Endodermal cell (in vitro differentiated cells): Measurements from ENCODE around the gene LANCL2. TPM values are rescaled to one million over a fixed set of nuclear protein-coding genes. Genes with fewer than 3 reads are reported as not detected.

Experiments
- DNase-seq: peaks from one replicate; pipeline ENCODE4 v3.0.0-alpha.2; 2017
- H3K27ac ChIP-seq: 2 replicates; pipeline ENCODE4 v1.5.1; 2013; ENCODE audit warnings: mild to moderate bottlenecking, low read depth, low read length, moderate library complexity
- H3K27me3 ChIP-seq: 2 replicates; pipeline ENCODE4 v1.6.1; 2013; ENCODE audit warnings: mild to moderate bottlenecking, low read length, moderate library complexity; ENCODE audit not compliant: insufficient read depth, control insufficient read depth, poor library complexity, severe bottlenecking
- H3K36me3 ChIP-seq: 2 replicates; pipeline ENCODE4 v1.7.0; 2013; ENCODE audit warnings: mild to moderate bottlenecking, low read length, moderate library complexity; ENCODE audit not compliant: control insufficient read depth, insufficient read depth
- H3K4me1 ChIP-seq: one replicate; pipeline ENCODE4 v1.7.0; 2013; ENCODE audit warnings: low read length; ENCODE audit not compliant: control insufficient read depth, insufficient read depth
- H3K4me3 ChIP-seq: 2 replicates; pipeline ENCODE4 v1.5.1; 2013; ENCODE audit warnings: mild to moderate bottlenecking, low read length, moderate library complexity
- H3K9ac ChIP-seq: 2 replicates; pipeline ENCODE4 v1.6.1; 2013; ENCODE audit warnings: mild to moderate bottlenecking, low read length, moderate library complexity; ENCODE audit not compliant: poor library complexity, severe bottlenecking; ENCODE audit errors: extremely low read depth
- H3K9me3 ChIP-seq: 2 replicates; pipeline ENCODE4 v1.6.1; 2013; ENCODE audit warnings: mild to moderate bottlenecking, low read length, moderate library complexity; ENCODE audit not compliant: control insufficient read depth
- H3K27ac Mint-ChIP-seq: 2 replicates; pipeline ENCODE4 v1.8.0; 2020; ENCODE audit warnings: mixed read lengths
- H3K27me3 Mint-ChIP-seq: 2 replicates; pipeline ENCODE4 v1.8.0; 2021; ENCODE audit warnings: mild to moderate bottlenecking, mixed read lengths; ENCODE audit not compliant: insufficient read depth
- H3K36me3 Mint-ChIP-seq: 2 replicates; pipeline ENCODE4 v1.8.0; 2020; ENCODE audit warnings: low read depth, mixed read lengths
- H3K4me1 Mint-ChIP-seq: 2 replicates; pipeline ENCODE4 v1.8.0; 2020; ENCODE audit warnings: mixed read lengths
- H3K4me3 Mint-ChIP-seq: 2 replicates; pipeline ENCODE4 v1.8.0; 2020; ENCODE audit warnings: mild to moderate bottlenecking, moderate library complexity, mixed read lengths
- H3K9me3 Mint-ChIP-seq: 2 replicates; pipeline ENCODE4 v1.8.0; 2020; ENCODE audit warnings: mild to moderate bottlenecking, mixed read lengths
- WGBS, 2 experiments: methylation state at CpG; one replicate each; pipeline versions ENCODE4 v1.1.5 to v1.1.7; 2013; ENCODE audit warnings: missing lambda C conversion rate in 2 of 2, mixed read lengths in 1 of 2; ENCODE audit not compliant: insufficient coverage in 1 of 2, insufficient read length in 1 of 2; 5-methylcytosine and 5-hydroxymethylcytosine counted together
- total RNA-seq, 2 donors: library from RNA; stranded (reverse); fragmentation: NEBNext Ultra II Directional in 1 of 2; extraction: Animal tissue kit (Norgen Biotek cat#: 25700) in 1 of 2; gene quantifications; 2 replicates in 1 of 2; 3 replicates in 1 of 2; pipeline ENCODE4 v1.2.1, GENCODE V29; 2021
- TF ChIP-seq, protein P1 (sequence below): fragments of 200-600 bp; sonication (generic); conservative IDR thresholded peaks from 2 replicates; pipeline ENCODE4 v1.5.0; 2021; ENCODE audit warnings: antibody characterized with exemption, mild to moderate bottlenecking

The LANCL2 gene
- total RNA-seq, 2 donors from 2014 or later, result 9.4 to 17.7 TPM

DNA sequence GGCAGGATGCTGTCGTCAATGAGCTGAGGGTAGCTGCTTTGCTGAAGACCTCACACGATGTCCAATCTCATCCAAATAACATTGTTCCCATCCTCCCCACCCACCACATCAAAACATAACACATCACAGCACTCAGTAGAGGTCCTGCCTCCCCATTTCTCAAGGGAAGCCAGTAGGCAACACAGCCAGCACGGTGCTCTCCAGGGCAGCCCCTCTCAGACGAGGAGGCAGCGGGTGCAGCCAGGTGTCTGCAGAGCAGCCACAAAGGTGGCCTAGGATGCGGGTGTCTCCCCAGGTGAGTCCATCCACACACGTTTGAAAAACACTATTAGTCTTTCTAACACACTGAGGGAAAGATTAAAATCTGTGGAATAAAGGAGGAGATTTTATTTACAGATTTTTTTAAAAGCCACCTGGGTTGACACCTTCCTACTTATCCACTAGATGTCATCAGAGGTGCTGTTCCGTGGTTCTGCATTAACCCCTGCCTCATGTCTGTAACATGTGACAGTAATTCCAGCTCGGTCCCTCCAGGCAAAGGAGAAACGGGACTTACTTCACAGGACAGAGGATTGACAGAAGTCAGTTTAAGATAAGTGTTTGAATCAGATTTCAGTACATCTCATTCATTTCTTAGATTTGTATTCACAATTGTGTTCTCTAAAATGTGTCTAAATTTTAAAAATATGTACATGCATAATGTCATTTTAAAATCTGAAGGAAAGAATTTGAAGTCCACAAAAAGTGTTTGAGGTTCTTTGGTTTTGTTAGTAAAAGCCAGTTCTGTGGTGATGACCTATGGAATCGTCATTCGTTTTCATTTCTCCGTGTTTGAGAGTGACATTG lies 68.0 kb downstream of the LANCL2 start:
- Mint-ChIP-seq H3K9me3 (no peaks in the 10 kb centered on the region), H3K4me1 (peaks cover 4% of the 10 kb centered on the region), H3K27ac (peak overlapping the region; percentile 8), H3K36me3 (no peaks in the 10 kb centered on the region), H3K27me3 (no peaks in the 10 kb centered on the region), H3K4me3 (no peak overlapping the region)
- H3K27ac ChIP-seq, result no peak overlapping the region
- peaks cover 15% of the 10 kb centered on the region for H3K36me3 ChIP-seq
- TF ChIP-seq, protein P1, sequence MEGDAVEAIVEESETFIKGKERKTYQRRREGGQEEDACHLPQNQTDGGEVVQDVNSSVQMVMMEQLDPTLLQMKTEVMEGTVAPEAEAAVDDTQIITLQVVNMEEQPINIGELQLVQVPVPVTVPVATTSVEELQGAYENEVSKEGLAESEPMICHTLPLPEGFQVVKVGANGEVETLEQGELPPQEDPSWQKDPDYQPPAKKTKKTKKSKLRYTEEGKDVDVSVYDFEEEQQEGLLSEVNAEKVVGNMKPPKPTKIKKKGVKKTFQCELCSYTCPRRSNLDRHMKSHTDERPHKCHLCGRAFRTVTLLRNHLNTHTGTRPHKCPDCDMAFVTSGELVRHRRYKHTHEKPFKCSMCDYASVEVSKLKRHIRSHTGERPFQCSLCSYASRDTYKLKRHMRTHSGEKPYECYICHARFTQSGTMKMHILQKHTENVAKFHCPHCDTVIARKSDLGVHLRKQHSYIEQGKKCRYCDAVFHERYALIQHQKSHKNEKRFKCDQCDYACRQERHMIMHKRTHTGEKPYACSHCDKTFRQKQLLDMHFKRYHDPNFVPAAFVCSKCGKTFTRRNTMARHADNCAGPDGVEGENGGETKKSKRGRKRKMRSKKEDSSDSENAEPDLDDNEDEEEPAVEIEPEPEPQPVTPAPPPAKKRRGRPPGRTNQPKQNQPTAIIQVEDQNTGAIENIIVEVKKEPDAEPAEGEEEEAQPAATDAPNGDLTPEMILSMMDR, result peak; percentile 78
- peaks cover 5% of the 10 kb centered on the region for H3K4me1 ChIP-seq
- 74 to 85% methylated on average over 5 to 12 of the region's 13 CpGs for WGBS, 2 experiments
- H3K9me3 ChIP-seq, result no peaks in the 10 kb centered on the region
- H3K9ac ChIP-seq, result no peak overlapping the region
- H3K4me3 ChIP-seq, result no peak overlapping the region
- DNase-seq, result peak; percentile 67
- no peaks in the 10 kb centered on the region for H3K27me3 ChIP-seq

DNA sequence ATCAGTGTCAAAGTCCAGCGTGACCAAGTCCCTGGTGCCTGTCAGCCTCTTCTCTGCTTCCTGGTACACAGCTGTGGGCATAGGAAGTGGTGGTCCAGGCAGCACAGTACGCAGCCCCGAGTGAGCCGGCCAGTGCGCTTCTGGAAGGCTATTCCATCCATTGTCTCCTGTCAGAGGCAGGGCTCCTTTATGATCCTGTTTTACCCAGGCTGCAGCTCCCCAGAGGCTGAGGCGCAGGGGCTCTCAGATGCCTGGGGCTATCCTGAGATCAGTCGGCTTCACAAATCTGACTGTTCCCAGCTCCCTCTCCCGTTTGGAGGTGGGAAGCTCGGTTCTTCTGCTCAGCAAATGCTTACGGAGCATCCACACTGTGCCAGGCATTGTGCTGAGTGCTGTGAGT lies 70.3 kb downstream of the LANCL2 start:
- Histone ChIP-seq H3K9me3 (no peaks in the 10 kb centered on the region), H3K4me3 (no peak overlapping the region), H3K27me3 (no peaks in the 10 kb centered on the region), H3K4me1 (peaks cover 5% of the 10 kb centered on the region), H3K36me3 (peaks cover 10% of the 10 kb centered on the region), H3K9ac (no peak overlapping the region), H3K27ac (no peak overlapping the region)
- no peak overlapping the region for H3K27ac Mint-ChIP-seq
- peaks cover 7% of the 10 kb centered on the region for H3K27me3 Mint-ChIP-seq
- TF ChIP-seq, protein P1, result no peak
- 93 to 95% methylated on average over 5 to 10 of the region's 10 CpGs for WGBS, 2 experiments
- H3K36me3 Mint-ChIP-seq, result no peaks in the 10 kb centered on the region
- no peaks in the 10 kb centered on the region for H3K9me3 Mint-ChIP-seq
- no peak overlapping the region for H3K4me3 Mint-ChIP-seq
- DNase-seq, result no peak
- peaks cover 8% of the 10 kb centered on the region for H3K4me1 Mint-ChIP-seq

DNA sequence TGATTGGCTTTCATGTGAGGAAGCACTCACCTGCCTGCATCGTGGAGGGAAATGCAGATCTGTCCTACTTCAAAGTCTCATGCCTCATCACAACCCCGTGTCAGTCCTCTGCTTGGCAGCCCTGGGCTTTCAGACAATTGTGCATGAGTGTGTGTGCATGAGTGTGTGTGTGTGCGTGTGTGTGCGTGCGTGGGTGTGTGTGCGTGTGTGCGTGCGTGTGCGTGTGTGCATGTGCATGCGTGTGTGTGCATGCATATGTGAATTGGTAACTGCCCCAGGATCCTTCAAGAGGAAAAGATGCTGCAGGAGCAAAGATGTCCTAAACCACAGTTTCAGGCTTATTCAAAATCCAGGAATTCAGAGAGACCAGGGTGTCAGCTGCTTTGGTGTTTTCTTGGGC lies 71.3 kb downstream of the LANCL2 start:
- Mint-ChIP-seq H3K4me1 (peaks cover 8% of the 10 kb centered on the region), H3K36me3 (no peaks in the 10 kb centered on the region), H3K27ac (no peak overlapping the region), H3K27me3 (peaks cover 7% of the 10 kb centered on the region), H3K9me3 (no peaks in the 10 kb centered on the region), H3K4me3 (no peak overlapping the region)
- peaks cover 6% of the 10 kb centered on the region for H3K36me3 ChIP-seq
- no peak overlapping the region for H3K4me3 ChIP-seq
- H3K4me1 ChIP-seq, result peaks cover 5% of the 10 kb centered on the region
- DNase-seq, result no peak
- 93% methylated on average over 9 to 10 of the region's 10 CpGs for WGBS, 2 experiments
- TF ChIP-seq, protein P1, result no peak
- no peak overlapping the region for H3K9ac ChIP-seq
- H3K9me3 ChIP-seq, result no peaks in the 10 kb centered on the region
- no peaks in the 10 kb centered on the region for H3K27me3 ChIP-seq
- H3K27ac ChIP-seq, result no peak overlapping the region
